Testis (tissue), 2 donors: ENCODE data around the gene RCL1.

Experiments
- POLR2A ChIP-seq: fragments of 450-650 bp; IDR thresholded peaks from one replicate; pipeline ENCODE4 v1.6.1; 2017; ENCODE audit warnings: antibody characterized with exemption, mild to moderate bottlenecking, moderate library complexity
- TF ChIP-seq, protein P1 (sequence below), 3 experiments: fragments of 450-650 bp in 2 of 3; fragments of 200-600 bp in 1 of 3; sonication (generic) in 1 of 3; IDR thresholded peaks; one replicate each; pipeline ENCODE4 v1.5.1; 2016 to 2019; ENCODE audit warnings: antibody characterized with exemption in 3 of 3, mild to moderate bottlenecking in 2 of 3, moderate library complexity in 1 of 3

- TF ChIP-seq, protein P1, sequence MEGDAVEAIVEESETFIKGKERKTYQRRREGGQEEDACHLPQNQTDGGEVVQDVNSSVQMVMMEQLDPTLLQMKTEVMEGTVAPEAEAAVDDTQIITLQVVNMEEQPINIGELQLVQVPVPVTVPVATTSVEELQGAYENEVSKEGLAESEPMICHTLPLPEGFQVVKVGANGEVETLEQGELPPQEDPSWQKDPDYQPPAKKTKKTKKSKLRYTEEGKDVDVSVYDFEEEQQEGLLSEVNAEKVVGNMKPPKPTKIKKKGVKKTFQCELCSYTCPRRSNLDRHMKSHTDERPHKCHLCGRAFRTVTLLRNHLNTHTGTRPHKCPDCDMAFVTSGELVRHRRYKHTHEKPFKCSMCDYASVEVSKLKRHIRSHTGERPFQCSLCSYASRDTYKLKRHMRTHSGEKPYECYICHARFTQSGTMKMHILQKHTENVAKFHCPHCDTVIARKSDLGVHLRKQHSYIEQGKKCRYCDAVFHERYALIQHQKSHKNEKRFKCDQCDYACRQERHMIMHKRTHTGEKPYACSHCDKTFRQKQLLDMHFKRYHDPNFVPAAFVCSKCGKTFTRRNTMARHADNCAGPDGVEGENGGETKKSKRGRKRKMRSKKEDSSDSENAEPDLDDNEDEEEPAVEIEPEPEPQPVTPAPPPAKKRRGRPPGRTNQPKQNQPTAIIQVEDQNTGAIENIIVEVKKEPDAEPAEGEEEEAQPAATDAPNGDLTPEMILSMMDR (IDR thresholded peaks at IDR 0.05) = no peak
- no peak for TF ChIP-seq POLR2A
These were observed 97.5 kb downstream of the RCL1 start for GRCh38 chr9:4890242-4890641.
